Measurements from ENCODE around the gene SEMA3F.
A peak's percentile ranks its signal among the peaks of the same experiment; 100 is the strongest.

Gene SEMA3F

DNA sequence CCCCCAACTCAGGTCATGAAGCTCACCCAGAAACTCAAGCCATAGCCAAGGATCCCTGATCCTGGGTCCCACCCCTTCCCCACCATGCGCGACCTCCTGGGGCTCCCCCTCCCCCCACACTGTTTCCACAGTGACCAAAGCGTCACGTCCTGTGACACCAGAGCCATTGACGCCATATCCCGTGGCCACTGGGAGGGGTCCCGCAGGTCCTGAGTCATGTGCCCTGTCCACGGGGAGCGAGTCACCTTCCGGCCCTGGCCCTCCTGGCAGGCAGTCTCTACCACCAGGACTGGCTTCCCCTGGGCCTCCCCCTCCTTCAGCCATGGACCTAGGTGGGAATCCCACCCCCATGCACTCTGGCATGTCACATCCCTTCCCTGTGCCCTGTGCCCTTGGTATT lies 15.6 kb downstream of the SEMA3F start:
- no peak for DNase-seq (ENCODE audit: low spot score)

DNA sequence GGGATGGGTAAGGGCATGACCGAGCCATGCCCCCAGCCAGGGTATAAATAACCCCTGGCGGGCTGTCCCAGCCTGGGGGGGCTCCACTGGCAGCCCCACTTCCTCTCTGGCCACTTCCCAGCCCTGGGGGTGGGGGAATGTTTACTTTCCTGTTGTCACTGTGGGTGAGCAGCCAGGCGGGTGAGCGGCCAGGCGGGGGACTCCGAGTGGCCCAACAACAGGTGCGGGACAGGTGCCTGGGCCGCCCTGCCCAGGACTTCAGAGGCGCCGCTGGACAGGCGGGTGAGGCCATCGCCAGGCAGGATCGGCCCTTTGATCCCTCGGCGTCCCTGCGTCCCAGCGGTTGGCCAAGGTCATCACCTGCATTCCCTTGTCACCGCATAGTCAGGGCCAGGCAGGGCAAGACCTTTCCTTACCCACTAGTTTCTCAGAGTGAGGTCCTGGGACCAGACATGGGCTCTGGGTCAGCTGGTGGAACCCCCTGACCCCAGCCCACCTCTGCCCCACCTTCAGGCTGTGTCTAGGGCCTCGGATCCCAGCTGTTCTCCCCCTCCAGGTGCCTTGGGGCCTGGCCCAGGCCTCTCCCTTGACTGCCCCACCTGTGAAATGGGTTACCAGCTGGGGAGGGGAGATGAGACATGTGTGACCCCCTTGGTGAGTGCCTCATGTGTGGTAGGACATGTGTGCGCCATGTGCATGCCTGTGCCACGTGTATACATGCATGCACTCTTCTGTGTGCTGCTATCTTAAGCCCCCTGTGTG lies 16.6 kb downstream of the SEMA3F start:
- peak; percentile 82 for DNase-seq (ENCODE audit: low spot score)

DNA sequence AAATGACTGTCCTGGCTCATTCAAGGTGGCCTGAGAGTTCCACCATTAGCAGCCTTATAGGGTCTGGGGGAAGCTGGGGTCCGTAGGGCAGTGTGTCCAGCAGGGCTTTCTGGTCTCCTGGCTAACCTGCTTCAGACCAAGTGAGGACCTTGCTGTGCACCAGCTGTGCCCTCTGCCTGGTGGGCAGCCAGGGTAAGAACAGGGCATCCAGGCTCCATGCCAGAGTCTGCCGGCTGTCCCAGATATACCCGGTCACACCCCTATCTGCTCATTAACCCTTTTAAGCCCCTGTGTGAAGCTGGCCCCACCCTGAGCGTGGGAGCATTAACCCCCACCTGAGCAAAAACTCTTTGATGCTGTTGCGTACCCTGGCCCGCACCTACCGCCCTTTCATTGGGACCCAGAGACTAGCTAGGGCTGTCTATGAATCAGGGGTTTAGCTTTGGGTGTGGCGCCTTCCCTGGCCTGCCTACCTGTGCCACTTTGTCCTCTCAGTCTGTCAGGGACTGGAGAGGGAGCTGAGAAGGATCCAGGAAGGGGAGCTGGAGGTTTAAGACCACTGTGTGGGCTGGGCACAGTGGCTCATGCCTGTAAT lies 17.6 kb downstream of the SEMA3F start:
- DNase-seq (ENCODE audit: low spot score): no peak

DNA sequence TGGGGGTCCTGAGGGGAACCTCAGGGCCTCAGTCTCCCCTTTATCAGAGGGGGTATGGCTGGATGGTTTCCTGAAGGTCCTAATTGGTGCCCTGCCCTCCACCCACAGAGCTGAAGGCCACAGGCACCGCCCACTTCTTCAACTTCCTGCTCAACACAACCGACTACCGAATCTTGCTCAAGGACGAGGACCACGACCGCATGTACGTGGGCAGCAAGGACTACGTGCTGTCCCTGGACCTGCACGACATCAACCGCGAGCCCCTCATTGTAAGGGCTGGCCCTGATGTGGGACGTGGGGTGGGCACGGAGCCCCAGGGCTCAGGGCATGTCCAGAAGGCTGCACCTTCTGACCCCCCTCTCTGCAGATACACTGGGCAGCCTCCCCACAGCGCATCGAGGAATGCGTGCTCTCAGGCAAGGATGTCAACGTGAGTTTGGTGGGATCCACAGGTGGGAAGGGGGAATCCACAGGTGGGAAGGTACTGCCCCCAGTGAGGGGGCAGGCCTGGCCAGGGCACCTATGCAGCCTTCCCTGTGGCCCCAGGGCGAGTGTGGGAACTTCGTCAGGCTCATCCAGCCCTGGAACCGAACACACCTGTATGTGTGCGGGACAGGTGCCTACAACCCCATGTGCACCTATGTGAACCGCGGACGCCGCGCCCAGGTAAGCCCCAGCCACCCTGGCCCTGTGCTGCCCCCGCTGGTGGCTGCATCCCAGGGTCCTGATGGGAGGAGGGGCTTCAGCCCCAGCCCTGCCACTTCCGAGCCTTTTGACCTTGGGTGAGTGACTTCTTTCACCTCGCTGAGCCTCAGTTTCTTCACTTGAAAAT lies 18.8 kb downstream of the SEMA3F start:
- no peak for DNase-seq (ENCODE audit: low spot score)

DNA sequence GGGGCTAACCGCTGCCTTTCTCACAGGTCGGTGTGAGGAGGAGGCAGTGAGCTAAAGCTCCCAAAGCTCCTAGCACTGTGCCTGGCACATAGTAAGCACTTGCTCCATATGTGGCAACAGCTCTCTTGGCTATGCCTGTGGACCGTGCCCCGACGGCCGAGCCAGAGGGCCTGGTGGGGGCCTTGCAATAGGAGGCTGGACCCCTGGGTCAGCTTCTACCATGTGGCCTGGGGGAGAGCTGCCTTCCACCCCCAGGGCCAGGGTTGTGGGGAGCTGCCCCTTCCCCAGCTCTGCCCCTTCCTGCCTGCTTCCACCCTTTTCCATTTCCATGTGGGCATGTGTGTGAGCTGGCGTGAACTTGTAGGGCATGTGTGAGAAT lies 19.4 kb downstream of the SEMA3F start:
- DNase-seq (ENCODE audit: low spot score): no peak

DNA sequence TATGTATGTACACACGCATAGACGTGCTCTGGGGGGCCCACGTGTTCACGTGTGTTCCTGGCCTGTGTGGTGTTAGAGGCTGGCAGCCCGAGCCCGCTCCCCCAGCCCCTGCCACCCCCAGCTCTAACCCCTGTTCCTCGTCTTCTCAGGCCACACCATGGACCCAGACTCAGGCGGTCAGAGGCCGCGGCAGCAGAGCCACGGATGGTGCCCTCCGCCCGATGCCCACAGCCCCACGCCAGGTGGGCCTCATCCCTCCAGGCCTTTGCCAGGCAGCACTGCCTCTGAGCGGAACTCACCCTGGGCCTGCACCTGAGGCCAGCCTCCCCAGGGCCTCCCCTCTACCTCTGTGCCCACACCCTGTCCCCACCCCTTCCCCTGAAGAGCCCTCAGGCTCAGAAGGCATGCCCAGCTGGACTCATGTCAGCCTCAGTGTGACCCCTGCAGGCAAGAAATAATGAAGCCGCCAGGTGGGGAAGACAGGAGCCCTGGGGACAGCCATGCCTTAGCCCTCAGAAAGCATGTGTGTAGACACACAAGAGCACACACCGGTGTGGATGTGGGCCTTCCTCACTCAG lies 19.9 kb downstream of the SEMA3F start:
- no peak for DNase-seq (ENCODE audit: low spot score)

DNA sequence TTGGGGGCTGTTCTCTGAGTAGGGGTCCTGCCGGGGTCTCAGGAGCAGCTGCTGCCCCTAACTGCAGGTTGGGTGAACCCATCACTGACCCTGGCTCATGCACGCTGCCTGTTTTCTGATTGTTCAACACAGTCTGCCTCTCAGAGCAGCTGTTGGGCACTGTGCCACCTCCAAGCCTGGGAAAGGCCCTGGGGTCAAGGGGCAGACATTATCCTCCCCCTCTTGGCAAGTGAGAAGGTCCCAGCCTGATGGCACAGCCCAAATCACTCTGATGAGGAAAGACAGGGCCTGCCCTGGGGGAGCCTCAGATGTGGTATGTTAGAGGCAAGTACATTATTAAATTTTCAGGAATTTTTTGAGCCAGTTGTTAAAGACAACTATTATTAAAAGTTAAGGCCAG lies 22.2 kb downstream of the SEMA3F start:
- DNase-seq (ENCODE audit: low spot score): no peak

DNA sequence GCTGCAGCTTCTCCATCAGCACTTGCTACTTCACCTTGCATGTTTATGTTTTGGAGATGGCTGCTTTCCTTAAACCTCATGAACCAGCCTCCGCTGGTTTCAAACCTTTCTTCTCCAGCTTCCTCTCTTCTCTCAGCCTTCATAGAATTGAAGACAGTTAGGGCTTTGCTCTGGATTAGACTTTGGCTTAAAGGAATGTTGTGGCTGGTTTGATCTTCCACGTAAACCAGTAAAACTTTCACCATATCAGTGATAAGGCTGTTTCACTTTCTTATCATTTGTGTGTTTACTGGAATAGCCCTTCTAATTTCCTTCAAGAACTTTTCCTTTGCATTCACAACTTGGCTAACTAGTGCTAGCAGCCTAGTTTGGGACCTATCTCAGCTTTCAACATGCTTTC lies 24.6 kb downstream of the SEMA3F start:
- no peak for DNase-seq (ENCODE audit: low spot score)

DNA sequence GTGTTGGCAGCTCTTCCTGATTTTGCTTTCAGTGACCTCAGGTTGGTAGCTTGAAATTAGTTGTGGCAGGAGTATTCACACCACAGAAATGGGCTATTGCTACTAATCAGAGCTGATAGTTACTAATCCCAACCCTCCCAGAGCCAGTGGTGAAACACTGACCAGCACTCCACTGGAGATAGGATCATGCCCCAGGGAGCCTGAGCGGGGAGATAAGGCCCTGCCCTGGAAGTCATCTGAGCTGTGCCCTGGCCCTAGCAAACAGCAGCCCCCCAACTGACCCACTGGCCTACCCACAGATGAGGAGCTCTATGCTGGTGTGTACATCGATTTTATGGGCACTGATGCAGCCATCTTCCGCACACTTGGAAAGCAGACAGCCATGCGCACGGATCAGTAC lies 26.9 kb downstream of the SEMA3F start:
- DNase-seq (ENCODE audit: low spot score): no peak

DNA sequence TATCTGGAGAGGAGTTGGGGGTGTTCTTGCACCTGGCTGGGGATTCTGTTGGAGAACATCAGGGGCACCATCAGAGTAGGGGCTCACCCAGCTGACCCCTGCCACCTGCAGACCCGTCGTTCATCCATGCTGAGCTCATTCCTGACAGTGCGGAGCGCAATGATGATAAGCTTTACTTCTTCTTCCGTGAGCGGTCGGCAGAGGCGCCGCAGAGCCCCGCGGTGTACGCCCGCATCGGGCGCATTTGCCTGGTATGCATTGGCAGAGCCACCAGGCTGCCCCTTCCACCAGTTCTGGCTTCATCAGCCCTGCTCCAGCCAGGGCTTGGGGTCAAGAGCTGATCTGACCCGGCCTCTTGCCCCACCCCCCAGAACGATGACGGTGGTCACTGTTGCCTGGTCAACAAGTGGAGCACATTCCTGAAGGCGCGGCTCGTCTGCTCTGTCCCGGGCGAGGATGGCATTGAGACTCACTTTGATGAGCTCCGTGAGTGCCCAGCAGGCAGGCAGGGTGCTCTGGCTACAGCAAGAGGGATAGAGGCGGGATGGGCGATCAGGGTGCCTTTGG lies 27.5 kb downstream of the SEMA3F start:
- no peak for DNase-seq (ENCODE audit: low spot score)

DNA sequence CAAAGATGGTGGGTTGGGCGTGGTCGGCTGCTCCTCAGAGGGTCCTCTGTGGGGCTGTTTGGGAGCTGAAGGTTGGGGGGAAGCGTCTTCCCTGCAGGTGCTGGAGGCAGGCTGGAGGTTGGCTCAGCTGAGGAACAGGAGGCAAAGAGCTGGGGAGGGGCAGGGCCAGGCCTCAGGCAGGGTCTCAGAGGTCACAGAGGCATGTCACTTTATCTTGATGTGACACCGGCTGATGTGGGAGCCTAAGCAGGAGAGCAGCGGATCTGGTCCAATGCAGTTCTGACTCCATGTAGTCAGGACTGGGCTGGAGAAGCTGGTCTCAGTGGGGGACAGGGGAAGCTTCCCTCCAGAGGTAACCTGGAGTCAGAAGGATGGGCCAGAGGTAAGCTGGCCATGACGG lies 28.6 kb downstream of the SEMA3F start:
- DNase-seq (ENCODE audit: low spot score): no peak

DNA sequence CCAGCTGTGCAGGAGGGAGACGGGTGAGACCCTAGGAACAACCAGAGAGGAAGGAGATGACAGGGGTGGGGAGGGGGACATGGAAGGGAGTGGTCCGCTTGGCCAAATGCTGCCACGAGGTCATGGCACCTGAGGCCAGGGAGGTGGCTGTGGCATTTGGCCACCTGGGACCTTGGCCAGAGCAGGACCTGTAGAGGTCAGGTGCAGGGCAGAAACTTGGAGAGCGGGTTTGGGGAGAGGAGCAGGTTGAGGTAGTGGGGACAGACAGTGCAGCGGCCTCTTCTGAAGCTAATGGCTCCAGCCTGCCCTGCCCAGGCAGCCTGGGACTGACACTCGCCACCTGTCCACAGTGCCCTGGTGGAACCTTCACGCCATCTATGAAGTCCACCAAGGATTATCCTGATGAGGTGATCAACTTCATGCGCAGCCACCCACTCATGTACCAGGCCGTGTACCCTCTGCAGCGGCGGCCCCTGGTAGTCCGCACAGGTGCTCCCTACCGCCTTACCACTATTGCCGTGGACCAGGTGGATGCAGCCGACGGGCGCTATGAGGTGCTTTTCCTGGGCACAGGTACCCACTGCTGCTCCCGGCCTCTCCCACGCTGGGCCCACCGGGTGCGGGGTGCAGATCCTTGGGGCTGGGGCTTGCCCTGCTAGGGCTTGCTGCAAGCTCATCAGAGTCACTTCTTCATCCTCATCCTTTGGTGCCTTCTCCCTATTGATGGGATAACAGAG lies 29.3 kb downstream of the SEMA3F start:
- DNase-seq (ENCODE audit: low spot score): no peak

DNA sequence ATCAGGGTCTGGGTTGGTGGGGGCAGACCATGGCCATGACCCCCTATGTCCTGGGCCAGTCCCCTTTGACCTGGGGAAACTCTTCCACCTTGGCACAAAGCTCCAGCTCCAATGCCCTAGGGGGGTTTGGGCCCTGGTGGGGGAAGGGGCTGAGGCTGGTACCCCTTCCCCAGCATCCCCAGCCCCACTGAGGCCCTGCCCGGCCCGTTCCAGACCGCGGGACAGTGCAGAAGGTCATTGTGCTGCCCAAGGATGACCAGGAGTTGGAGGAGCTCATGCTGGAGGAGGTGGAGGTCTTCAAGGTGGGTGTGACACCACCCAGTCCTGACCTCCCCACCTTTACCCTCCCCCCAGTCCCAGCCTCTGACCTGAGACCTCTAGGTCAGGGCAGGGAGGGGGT lies 30.1 kb downstream of the SEMA3F start:
- DNase-seq (ENCODE audit: low spot score): no peak

DNA sequence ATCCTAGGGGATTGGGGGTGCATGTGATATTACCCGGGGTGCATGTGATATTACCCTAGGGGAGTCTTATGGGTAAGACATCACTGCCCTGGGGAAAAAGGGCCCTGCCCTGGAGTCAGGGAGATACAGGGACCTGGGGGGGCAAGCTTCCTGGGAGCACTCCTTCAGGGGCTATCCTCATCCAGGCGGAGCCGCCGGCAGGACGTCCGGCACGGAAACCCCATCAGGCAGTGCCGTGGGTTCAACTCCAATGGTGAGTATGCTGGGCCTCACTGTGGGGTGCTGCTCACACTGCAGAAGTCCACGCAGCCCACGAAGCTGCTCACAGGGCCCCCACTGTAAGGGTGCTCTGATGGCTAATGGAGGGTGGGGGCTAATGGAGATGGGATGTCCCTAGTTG lies 31.0 kb downstream of the SEMA3F start:
- DNase-seq (ENCODE audit: low spot score): no peak

DNA sequence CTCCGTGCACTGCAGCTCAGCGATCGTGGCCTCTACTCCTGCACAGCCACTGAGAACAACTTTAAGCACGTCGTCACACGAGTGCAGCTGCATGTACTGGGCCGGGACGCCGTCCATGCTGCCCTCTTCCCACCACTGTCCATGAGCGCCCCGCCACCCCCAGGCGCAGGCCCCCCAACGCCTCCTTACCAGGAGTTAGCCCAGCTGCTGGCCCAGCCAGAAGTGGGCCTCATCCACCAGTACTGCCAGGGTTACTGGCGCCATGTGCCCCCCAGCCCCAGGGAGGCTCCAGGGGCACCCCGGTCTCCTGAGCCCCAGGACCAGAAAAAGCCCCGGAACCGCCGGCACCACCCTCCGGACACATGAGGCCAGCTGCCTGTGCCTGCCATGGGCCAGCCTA lies 32.6 kb downstream of the SEMA3F start:
- DNase-seq (ENCODE audit: low spot score): no peak

DNA sequence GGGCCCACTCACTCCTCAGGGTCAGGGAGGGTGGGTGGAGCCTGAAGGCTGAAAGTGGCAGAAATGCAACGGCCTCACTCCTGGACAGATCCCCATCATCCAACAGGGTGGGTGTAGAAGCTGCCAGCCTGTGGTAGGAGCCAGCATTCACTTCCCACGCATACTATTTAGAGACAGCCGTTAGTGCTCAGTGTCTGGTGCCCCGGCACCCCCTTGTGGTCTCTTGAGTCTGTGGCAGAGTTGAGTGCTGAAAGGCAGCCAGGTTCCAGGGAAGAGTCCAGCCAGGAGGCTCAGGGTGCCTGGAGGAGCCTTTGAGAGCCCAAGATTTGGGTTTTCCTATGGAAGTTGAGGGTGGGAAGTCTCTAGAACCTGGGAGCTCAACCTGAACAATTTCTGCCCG lies 34.1 kb downstream of the SEMA3F start:
- peak; percentile 88 for DNase-seq (ENCODE audit: low spot score)

DNA sequence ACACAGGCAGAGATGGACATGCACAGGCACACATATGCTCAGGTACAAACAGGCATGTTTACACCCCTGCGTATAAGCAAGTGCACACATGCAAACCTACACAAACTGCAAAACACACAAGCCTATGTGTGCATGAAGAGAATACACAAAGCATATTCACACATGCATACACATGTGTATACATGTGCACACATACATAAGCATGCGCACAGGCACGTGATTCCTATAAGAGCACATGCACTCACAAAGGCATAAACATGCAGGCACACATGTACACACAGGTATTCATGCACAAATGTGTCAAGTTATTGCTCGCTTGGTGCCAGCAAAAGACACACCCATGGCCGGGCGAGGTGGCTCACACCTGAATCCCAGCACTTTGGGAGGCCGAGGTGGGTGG lies 34.9 kb downstream of the SEMA3F start:
- DNase-seq (ENCODE audit: low spot score): no peak

DNA sequence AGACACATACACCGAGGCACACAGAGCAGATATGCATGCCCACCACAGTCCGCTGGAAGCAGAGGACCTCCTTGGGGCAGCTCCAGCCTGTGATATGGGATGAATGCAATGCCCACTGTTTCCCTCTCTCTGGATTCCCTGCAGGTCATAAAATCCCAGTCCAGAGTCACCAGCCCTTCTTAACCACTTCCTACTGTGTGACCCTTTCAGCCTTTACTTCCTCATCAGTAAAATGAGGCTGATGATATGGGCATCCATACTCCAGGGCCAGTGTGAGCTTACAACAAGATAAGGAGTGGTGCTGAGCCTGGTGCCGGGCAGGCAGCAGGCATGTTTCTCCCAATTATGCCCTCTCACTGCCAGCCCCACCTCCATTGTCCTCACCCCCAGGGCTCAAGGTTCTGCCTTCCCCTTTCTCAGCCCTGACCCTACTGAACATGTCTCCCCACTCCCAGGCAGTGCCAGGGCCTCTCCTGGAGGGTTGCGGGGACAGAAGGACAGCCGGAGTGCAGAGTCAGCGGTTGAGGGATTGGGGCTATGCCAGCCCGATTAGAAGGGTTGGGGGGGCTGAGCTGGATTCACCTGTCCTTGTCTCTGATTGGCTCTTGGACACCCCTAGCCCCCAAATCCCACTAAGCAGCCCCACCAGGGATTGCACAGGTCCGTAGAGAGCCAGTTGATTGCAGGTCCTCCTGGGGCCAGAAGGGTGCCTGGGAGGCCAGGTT lies 36.0 kb downstream of the SEMA3F start, which contains the start of gene GNAT1:
Gene GNAT1, plus strand, starts transcription at position 675 of the 725 bp plus-strand sequence. CDS start 116 bp downstream, outside the sequence.
- no peak for DNase-seq (ENCODE audit: low spot score)

DNA sequence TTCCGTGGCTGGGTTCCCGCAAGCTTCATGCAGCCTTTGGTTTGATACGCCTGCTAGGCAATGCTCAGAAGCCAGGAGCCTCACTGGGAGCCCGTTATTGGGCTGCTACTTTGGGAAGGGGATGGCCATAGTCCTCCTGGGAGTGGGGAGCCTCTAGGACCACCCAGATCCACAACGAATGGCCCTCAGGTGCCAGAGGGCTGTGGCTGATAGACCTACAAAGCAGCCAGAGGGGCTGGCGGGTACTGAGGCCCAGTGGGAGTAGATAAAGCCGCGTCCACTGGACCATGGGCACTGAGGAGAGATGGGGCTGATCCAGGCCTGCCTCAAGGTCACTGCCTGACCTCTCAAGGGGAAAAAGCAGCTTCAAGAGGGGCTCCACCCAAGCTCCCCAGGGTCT lies 37.0 kb downstream of the SEMA3F start:
- DNase-seq (ENCODE audit: low spot score): no peak

DNA sequence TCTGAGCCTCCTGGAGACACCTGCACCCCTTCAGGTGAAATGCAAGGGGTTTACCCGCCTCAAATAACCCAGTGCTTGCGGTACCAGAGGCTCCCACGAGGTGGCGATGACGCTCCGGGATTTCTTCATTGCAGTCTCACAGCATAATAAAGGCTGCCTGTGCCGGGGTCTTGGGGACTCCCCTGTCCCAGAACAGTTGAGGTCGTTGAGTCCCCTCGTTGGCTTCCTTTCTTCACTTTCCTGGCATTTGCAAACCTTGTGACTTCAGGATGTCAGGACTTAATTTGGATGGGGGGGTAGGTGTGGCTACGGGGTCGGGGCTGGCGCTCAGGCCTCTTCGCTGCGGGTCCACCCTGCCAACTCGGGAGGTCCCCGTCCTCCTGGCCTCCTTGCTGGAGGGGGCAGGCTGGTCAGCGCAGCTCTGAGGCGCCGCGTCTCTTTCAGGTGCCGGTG lies 37.6 kb downstream of the SEMA3F start:
- peak; percentile 88 for DNase-seq (ENCODE audit: low spot score)

DNA sequence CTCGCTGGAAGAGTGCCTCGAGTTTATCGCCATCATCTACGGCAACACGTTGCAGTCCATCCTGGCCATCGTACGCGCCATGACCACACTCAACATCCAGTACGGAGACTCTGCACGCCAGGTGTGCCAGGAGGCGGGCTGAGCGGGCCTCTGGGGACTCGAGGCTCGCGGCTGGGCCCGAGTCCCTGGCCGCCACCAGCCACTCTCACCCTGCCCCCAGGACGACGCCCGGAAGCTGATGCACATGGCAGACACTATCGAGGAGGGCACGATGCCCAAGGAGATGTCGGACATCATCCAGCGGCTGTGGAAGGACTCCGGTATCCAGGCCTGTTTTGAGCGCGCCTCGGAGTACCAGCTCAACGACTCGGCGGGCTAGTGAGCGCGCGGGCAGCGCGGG lies 38.2 kb downstream of the SEMA3F start:
- no peak for DNase-seq (ENCODE audit: low spot score)

Measured in HuH-7.5 (cell line).